Panc1 (cell line): Measurements from ENCODE around the gene SNRNP70.

Source experiments
- POLR2AphosphoS5 ChIP-seq: IDR thresholded peaks from 2 replicates; pipeline ENCODE4 v1.6.1; 2012; ENCODE audit warnings: mild to moderate bottlenecking, low read depth, low read length, moderate library complexity
- TCF7L2 ChIP-seq: IDR thresholded peaks from 2 replicates; pipeline ENCODE4 v1.6.1; 2011; ENCODE audit warnings: mild to moderate bottlenecking, low read depth, low read length, inconsistent platforms
- TF ChIP-seq, protein P1 (sequence below): fragments of 450-650 bp; IDR thresholded peaks from 2 replicates; pipeline ENCODE4 v1.5.1; 2017; ENCODE audit warnings: mild to moderate bottlenecking

DNA sequence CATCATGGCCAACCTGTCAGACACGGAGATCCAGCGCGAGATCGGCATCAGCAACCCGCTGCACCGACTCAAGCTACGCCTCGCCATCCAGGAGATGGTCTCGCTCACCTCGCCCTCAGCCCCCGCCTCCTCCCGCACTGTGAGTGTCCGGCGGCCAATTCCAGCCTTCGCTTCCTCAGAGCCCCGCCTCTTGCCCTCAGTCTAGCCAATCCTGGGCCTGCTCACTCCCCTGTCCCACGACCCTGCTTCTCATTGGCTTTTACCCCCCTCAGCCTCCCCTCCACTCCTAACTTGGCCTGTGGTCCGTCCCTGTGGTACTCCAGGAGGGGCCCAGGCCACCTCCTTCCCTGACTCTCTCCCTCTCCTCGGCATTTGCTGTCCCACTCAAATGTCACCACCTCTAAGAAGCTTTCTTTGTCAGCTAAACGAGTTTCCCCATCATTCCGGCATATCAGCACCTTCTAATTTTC is 57.6 kb downstream of the SNRNP70 start:
- TF ChIP-seq, protein P1, sequence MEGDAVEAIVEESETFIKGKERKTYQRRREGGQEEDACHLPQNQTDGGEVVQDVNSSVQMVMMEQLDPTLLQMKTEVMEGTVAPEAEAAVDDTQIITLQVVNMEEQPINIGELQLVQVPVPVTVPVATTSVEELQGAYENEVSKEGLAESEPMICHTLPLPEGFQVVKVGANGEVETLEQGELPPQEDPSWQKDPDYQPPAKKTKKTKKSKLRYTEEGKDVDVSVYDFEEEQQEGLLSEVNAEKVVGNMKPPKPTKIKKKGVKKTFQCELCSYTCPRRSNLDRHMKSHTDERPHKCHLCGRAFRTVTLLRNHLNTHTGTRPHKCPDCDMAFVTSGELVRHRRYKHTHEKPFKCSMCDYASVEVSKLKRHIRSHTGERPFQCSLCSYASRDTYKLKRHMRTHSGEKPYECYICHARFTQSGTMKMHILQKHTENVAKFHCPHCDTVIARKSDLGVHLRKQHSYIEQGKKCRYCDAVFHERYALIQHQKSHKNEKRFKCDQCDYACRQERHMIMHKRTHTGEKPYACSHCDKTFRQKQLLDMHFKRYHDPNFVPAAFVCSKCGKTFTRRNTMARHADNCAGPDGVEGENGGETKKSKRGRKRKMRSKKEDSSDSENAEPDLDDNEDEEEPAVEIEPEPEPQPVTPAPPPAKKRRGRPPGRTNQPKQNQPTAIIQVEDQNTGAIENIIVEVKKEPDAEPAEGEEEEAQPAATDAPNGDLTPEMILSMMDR: no peak
- no peak for TF ChIP-seq POLR2AphosphoS5
- TF ChIP-seq TCF7L2: no peak
